ENCODE measurements around the gene CATSPERZ.

DNA sequence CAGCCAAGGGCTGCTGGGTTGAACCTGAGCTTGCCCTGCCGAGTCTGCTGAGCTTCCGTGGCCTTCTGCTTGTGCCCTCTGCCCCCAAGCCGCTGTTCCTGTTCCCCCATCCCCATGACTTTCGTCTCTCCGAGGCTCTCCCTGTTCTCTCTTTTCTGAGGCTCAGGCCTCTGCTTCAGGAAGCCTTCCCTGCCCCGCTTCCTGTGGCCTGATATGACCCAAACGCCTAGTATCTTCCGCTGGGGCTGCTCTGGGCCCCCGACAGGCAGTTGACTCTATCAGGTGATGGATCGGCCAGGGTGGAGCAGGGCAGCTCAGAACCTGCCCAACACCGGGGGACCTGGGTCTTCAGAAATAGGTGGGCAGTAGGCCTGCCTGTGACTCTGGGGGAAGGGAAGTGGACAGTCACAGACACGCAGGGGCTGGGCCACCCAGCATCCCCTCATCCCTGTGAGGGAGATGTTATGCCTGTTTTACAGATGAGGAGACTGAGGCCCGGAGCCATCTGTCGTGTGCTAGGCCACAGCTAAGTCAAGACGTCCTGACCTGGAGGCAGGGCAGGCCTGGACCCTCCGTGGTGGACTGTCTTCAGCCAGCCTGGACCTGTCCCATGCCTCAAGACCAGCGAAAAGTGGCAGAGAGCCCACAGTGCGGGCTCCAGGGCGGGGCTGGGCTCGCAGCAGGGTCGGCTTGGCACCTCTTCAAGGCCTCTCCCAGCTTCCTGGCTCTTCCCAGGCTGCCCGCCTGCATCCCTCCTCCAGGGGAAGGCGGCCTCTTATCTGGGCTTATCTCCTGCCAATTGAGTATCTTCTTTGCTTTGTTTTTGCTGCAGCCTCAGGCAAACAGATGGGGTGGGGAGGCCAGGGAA lies 31.9 kb upstream of the CATSPERZ start:
- TF ChIP-seq, protein P1, sequence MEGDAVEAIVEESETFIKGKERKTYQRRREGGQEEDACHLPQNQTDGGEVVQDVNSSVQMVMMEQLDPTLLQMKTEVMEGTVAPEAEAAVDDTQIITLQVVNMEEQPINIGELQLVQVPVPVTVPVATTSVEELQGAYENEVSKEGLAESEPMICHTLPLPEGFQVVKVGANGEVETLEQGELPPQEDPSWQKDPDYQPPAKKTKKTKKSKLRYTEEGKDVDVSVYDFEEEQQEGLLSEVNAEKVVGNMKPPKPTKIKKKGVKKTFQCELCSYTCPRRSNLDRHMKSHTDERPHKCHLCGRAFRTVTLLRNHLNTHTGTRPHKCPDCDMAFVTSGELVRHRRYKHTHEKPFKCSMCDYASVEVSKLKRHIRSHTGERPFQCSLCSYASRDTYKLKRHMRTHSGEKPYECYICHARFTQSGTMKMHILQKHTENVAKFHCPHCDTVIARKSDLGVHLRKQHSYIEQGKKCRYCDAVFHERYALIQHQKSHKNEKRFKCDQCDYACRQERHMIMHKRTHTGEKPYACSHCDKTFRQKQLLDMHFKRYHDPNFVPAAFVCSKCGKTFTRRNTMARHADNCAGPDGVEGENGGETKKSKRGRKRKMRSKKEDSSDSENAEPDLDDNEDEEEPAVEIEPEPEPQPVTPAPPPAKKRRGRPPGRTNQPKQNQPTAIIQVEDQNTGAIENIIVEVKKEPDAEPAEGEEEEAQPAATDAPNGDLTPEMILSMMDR (conservative IDR thresholded peaks at IDR 0.05), result no peak
- no peak for TF ChIP-seq EZH2 (IDR thresholded peaks at IDR 0.05; ENCODE audit: low read depth)
